Nephron progenitor cell (in vitro differentiated cells): Measurements from ENCODE around the gene NOCT.

Experiments used
- DNase-seq: peaks from one replicate; pipeline ENCODE4 v3.0.0; 2021
- H3K27ac Mint-ChIP-seq: 2 replicates; pipeline ENCODE4 v1.8.0; 2021; ENCODE audit warnings: mild to moderate bottlenecking, moderate library complexity, mixed read lengths
- H3K27me3 Mint-ChIP-seq: 2 replicates; pipeline ENCODE4 v1.8.0; 2021; ENCODE audit warnings: mild to moderate bottlenecking, low read depth, mixed read lengths; ENCODE audit not compliant: poor library complexity
- H3K36me3 Mint-ChIP-seq: 2 replicates; pipeline ENCODE4 v1.8.0; 2021; ENCODE audit warnings: low read depth, mixed read lengths
- H3K4me1 Mint-ChIP-seq: 2 replicates; pipeline ENCODE4 v1.8.0; 2021; ENCODE audit warnings: mixed read lengths
- H3K4me3 Mint-ChIP-seq: 2 replicates; pipeline ENCODE4 v1.8.0; 2021; ENCODE audit warnings: mild to moderate bottlenecking, moderate library complexity, mixed read lengths
- H3K9me3 Mint-ChIP-seq: 2 replicates; pipeline ENCODE4 v1.8.0; 2021; ENCODE audit warnings: mild to moderate bottlenecking, moderate library complexity, mixed read lengths
- TF ChIP-seq, protein P1 (sequence below): fragments of 200-600 bp; sonication (generic); IDR thresholded peaks from 2 replicates; pipeline ENCODE4 v1.5.0; 2021; ENCODE audit warnings: antibody characterized with exemption

NOCT gene

DNA sequence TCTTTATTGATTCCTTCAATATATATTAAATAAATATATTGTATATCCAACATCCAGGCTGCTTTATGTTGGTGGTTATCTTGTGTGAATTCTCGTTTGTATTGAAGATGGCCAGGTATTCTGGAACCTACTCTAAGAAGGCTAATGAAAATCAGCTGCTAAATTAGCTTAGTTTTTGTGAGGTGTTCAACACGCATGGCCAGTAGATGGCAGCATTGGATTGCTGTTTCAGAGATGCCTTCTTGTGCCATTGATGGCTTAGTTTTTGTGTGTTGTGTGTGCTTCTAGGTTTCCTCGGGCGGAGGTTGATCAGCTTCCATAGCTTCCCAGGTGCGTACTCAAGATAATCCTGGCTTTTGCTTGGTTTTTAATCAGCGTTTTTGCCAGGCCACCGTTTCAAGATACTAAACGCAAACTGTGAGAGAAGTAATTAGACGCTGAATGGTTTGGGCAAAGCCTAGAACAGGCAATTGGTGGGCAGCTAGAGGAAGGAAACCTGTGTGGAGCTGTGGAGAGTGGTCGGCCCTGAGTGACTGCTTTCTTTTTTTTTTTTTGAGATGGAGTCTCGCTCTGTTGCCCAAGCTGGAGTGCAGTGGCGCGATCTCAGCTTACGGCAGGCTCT lies 15.1 kb downstream of the NOCT start:
- Mint-ChIP-seq H3K27ac (peak overlapping the region; percentile 90), H3K4me3 (no peak overlapping the region), H3K27me3 (peaks cover under 1% of the 10 kb centered on the region), H3K4me1 (peaks cover 39% of the 10 kb centered on the region), H3K9me3 (no peaks in the 10 kb centered on the region), H3K36me3 (peaks cover 44% of the 10 kb centered on the region)
- peak; percentile 71 for DNase-seq
- TF ChIP-seq, protein P1, sequence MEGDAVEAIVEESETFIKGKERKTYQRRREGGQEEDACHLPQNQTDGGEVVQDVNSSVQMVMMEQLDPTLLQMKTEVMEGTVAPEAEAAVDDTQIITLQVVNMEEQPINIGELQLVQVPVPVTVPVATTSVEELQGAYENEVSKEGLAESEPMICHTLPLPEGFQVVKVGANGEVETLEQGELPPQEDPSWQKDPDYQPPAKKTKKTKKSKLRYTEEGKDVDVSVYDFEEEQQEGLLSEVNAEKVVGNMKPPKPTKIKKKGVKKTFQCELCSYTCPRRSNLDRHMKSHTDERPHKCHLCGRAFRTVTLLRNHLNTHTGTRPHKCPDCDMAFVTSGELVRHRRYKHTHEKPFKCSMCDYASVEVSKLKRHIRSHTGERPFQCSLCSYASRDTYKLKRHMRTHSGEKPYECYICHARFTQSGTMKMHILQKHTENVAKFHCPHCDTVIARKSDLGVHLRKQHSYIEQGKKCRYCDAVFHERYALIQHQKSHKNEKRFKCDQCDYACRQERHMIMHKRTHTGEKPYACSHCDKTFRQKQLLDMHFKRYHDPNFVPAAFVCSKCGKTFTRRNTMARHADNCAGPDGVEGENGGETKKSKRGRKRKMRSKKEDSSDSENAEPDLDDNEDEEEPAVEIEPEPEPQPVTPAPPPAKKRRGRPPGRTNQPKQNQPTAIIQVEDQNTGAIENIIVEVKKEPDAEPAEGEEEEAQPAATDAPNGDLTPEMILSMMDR = peak; percentile 79

DNA sequence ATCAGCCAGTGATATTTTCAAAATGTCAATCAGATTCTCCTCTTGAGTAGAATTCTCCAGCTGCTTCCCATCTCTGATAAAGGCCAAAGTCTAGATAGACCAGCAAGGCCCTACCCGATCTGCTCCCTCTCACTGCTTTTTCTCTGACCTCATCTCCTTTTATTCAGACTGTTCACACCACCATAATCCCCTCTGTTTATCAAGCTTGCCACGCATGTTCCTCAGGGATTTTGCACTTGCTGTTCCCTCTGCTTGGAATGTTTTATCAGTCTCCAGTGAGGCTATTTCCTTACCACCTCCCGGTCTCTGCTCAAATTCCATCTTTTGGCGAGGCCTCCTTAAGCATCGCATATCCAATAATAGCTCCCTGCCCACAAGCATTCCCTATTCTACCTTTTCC lies 20.1 kb downstream of the NOCT start:
- Mint-ChIP-seq H3K36me3 (peaks cover 76% of the 10 kb centered on the region), H3K4me1 (peaks cover 25% of the 10 kb centered on the region), H3K27ac (peak overlapping the region; percentile 25), H3K9me3 (peaks cover 4% of the 10 kb centered on the region), H3K27me3 (peaks cover 2% of the 10 kb centered on the region), H3K4me3 (no peak overlapping the region)
- DNase-seq = no peak
- TF ChIP-seq, protein P1 = no peak

DNA sequence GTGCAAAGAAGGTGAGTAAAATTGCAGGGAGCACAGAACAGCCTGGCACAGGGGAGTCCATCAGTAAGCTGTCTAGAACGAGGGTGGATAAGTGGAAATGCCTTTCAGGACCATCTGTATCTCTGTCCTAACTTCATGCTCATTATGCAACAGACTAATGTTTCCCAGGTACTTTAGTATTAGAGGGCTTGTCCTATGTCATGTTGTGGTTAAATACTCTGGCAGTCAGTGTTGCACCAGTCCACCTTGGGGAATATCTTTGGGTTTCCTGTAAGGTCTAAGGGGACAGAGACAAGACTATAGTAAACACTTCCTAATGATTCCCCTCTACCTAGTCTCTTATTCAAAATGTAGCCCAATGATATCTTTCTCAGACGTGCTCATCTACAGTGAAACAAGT lies 21.3 kb downstream of the NOCT start:
- peaks cover 77% of the 10 kb centered on the region for H3K36me3 Mint-ChIP-seq
- H3K4me1 Mint-ChIP-seq = peaks cover 22% of the 10 kb centered on the region
- H3K4me3 Mint-ChIP-seq = no peak overlapping the region
- TF ChIP-seq, protein P1 = no peak
- peaks cover 2% of the 10 kb centered on the region for H3K27me3 Mint-ChIP-seq
- H3K27ac Mint-ChIP-seq = no peak overlapping the region
- DNase-seq = no peak
- peaks cover 4% of the 10 kb centered on the region for H3K9me3 Mint-ChIP-seq

DNA sequence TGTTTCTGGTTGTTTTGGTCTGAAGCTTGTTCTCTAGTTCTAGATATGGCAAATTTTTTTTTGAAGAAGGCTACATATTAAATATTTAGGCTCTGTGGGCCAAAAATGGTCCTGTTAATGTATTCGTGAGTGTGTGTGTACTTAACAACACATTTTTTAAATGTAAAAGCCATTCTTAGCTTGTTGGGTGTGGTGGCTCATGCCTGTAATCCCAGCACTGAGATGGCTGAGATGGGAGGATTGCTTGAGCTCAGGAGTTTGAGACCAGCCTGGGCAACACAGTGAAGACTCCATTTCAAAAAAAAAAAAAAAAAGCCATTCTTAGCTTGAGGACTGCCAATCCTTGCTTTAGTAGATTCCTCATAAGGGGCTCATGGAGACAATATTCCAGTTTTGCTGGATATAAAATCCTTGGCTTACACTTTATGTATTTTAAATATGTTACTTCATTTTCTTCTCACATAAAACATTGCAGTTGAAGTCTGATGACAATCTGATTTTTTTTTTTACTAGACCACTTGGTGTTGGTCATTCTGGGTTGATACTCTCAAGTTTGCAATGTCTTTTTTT lies 23.4 kb downstream of the NOCT start:
- H3K9me3 Mint-ChIP-seq = peaks cover 4% of the 10 kb centered on the region
- no peak for DNase-seq
- peaks cover 82% of the 10 kb centered on the region for H3K36me3 Mint-ChIP-seq
- H3K27ac Mint-ChIP-seq = no peak overlapping the region
- peaks cover 2% of the 10 kb centered on the region for H3K27me3 Mint-ChIP-seq
- no peak overlapping the region for H3K4me3 Mint-ChIP-seq
- TF ChIP-seq, protein P1 = no peak
- H3K4me1 Mint-ChIP-seq = peaks cover 19% of the 10 kb centered on the region

DNA sequence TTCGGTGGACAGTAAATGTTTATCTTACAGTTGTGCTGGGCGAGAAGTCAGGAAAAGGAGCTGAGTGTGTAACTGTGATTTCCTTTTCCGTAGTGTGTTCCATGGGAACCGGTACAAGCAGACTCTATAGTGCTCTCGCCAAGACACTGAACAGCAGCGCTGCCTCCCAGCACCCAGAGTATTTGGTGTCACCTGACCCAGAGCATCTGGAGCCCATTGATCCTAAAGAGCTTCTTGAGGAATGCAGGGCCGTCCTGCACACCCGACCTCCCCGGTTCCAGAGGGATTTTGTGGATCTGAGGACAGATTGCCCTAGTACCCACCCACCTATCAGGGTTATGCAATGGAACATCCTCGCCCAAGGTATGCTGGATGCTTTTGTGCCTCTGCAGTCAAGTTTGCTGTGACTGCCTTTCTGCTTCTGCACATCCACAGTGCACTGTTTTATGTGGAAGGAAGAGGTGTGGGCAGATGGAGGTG lies 27.4 kb downstream of the NOCT start:
- Mint-ChIP-seq H3K4me1 (peaks cover 4% of the 10 kb centered on the region), H3K36me3 (peaks cover 79% of the 10 kb centered on the region), H3K4me3 (no peak overlapping the region), H3K9me3 (peaks cover 4% of the 10 kb centered on the region), H3K27me3 (no peaks in the 10 kb centered on the region), H3K27ac (peak overlapping the region; percentile 79)
- no peak for DNase-seq
- TF ChIP-seq, protein P1 = no peak

DNA sequence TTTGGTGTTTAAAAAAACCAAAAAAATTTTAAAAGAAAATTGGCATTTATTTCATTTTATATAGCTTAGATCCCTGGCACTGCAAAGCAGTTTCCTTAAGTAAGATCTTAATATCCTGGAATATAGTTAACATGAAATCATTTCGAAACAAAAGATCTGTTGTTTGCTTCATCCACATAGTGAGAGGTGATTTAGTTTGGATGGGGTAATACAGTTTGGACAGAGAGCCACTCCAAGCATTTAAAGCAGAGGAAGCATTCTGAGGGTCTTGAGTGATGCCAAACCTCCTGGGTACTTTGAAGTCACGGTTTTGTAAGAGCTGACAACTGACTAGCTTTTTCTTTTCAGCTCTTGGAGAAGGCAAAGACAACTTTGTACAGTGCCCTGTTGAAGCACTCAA lies 28.7 kb downstream of the NOCT start:
- peak overlapping the region; percentile 31 for H3K27ac Mint-ChIP-seq
- peaks cover 81% of the 10 kb centered on the region for H3K36me3 Mint-ChIP-seq
- TF ChIP-seq, protein P1 = no peak
- H3K4me1 Mint-ChIP-seq = peaks cover 4% of the 10 kb centered on the region
- H3K9me3 Mint-ChIP-seq = peaks cover 4% of the 10 kb centered on the region
- H3K27me3 Mint-ChIP-seq = no peaks in the 10 kb centered on the region
- H3K4me3 Mint-ChIP-seq = no peak overlapping the region
- DNase-seq = no peak
